Measurements from ENCODE around the gene OR2F1. TPM values are rescaled to one million over a fixed set of nuclear protein-coding genes. Genes with fewer than 3 reads are reported as not detected.

Gene OR2F1
- total RNA-seq, 3 donors from 2014 or later = not detected

DNA sequence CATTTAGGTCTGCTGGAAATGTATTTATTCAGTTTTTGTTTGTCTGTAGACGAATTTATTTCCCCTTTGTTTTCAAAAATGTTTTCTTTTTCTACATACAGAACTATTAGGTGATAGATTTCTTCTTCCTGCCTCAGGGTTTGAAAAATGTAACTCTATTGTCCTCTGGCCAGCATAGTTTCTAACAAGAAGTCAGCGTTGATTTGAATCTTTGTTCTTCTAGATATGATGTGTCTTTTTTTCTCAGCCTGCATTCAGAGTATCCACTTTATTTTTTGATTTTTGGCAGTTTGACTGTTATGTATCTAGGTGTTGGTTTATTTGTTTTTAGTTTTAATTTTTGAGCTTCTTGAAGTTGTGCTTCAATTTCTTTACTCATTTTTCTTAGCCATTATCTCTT, 7.5 kb upstream of the OR2F1 start:
- Histone ChIP-seq H3K4me3 (no peak overlapping the region), H3K4me1 (ENCODE audit: low read depth) (no peaks in the 10 kb centered on the region), H3K36me3 (ENCODE audit: low read depth) (no peaks in the 10 kb centered on the region), H3K9me3 (no peaks in the 10 kb centered on the region)
- TF ChIP-seq, protein P1, sequence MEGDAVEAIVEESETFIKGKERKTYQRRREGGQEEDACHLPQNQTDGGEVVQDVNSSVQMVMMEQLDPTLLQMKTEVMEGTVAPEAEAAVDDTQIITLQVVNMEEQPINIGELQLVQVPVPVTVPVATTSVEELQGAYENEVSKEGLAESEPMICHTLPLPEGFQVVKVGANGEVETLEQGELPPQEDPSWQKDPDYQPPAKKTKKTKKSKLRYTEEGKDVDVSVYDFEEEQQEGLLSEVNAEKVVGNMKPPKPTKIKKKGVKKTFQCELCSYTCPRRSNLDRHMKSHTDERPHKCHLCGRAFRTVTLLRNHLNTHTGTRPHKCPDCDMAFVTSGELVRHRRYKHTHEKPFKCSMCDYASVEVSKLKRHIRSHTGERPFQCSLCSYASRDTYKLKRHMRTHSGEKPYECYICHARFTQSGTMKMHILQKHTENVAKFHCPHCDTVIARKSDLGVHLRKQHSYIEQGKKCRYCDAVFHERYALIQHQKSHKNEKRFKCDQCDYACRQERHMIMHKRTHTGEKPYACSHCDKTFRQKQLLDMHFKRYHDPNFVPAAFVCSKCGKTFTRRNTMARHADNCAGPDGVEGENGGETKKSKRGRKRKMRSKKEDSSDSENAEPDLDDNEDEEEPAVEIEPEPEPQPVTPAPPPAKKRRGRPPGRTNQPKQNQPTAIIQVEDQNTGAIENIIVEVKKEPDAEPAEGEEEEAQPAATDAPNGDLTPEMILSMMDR (IDR thresholded peaks at IDR 0.05) = no peak
- no peak for ATAC-seq
- DNase-seq = no peak
- intact Hi-C loops (cut with DNase I, micrococcal nuclease) = no loop called here

DNA sequence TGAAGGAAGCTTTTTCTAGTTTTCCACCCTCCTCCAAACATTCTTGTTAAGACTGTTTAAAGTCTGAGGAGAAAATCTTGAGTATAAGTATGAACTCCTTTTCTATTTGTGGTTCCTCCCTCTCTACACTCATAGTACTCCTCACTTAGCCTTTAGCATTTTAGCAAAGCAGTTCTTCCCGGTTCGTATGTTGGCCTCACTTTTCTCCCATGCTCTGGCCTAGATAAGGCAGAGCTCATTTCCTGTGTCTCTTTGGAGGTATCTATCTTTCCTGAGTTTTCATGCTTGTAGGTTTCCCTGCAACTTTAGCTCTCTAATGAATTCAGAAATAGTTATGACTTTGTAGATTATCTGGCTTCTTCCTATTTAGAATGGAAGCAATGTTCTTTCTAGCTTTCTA, 5.9 kb upstream of the OR2F1 start:
- Histone ChIP-seq H3K4me3 (no peak overlapping the region), H3K4me1 (ENCODE audit: low read depth) (no peaks in the 10 kb centered on the region), H3K9me3 (no peaks in the 10 kb centered on the region), H3K36me3 (ENCODE audit: low read depth) (no peaks in the 10 kb centered on the region)
- intact Hi-C loops (cut with DNase I, micrococcal nuclease) = no loop called here
- no peak for ATAC-seq
- TF ChIP-seq, protein P1 (IDR thresholded peaks at IDR 0.05) = no peak
- DNase-seq = no peak

DNA sequence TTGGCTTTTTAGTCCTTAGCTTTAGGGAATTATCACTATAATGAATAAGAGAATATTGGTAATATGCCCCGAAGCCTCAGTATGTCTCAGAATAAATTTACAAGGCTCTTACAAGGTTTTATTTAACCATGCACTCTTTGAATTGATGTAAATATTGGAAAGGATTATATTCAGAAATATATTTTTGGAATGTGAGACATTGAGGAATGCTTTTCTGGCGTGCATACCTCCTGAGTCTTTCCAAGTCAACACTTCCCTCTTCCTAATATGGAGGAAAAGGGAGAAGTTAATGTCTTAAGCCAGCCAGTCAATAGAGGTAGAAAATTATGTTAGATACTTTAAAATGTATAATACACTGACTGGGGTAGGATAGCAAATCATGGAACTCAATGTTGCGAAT, 1.2 kb upstream of the OR2F1 start:
- H3K4me1 ChIP-seq (ENCODE audit: low read depth) = no peaks in the 10 kb centered on the region
- H3K4me3 ChIP-seq = no peak overlapping the region
- no peaks in the 10 kb centered on the region for H3K9me3 ChIP-seq
- DNase-seq = no peak
- TF ChIP-seq, protein P1 (IDR thresholded peaks at IDR 0.05) = no peak
- intact Hi-C loops (cut with DNase I, micrococcal nuclease) = no loop called here
- H3K36me3 ChIP-seq (ENCODE audit: low read depth) = no peaks in the 10 kb centered on the region
- ATAC-seq = no peak

- no peak for ATAC-seq
- intact Hi-C loops (cut with DNase I, micrococcal nuclease) = no loop called here
- Histone ChIP-seq H3K36me3 (ENCODE audit: low read depth) (no peaks in the 10 kb centered on the region), H3K9me3 (no peaks in the 10 kb centered on the region), H3K4me1 (ENCODE audit: low read depth) (no peaks in the 10 kb centered on the region), H3K4me3 (no peak overlapping the region)
- TF ChIP-seq, protein P1 (IDR thresholded peaks at IDR 0.05) = no peak
- no peak for DNase-seq
Observed at GRCh38 chr7:143954135-143954534, 509 bp upstream of the OR2F1 start.

GRCh38 chr7:143958781-143959180, 4.1 kb downstream of the OR2F1 start:
- TF ChIP-seq, protein P1 (IDR thresholded peaks at IDR 0.05) = no peak
- no peak for DNase-seq
- H3K4me1 ChIP-seq (ENCODE audit: low read depth) = no peaks in the 10 kb centered on the region
- no peak overlapping the region for H3K4me3 ChIP-seq
- intact Hi-C loops (cut with DNase I, micrococcal nuclease) = no loop called here
- ATAC-seq = no peak
- H3K36me3 ChIP-seq (ENCODE audit: low read depth) = no peaks in the 10 kb centered on the region
- H3K9me3 ChIP-seq = no peaks in the 10 kb centered on the region

Measured in mucosa of descending colon (tissue), 3 donors.